Panc1 (cell line): Measurements from ENCODE around the gene KAT7. TPM values are rescaled to one million over a fixed set of nuclear protein-coding genes. Genes with fewer than 3 reads are reported as not detected.

Source experiments
- ATAC-seq: fragments of 200-7000 bp; cut with Tn5 transposase; 2 replicates; pipeline ENCODE4 v1.9.1; 2020; ENCODE audit warnings: mild to moderate bottlenecking, moderate library complexity
- BruUV-seq: library from RNA; stranded (reverse); fragments of 400-500 nt; replicated peaks from 2 replicates; lab custom pipeline; 2021; lab: Mats Ljungman, UMichigan
- CTCF ChIA-PET: fragments of 300-600 bp; sonication (Branson Sonifier 250); formaldehyde crosslinking; loops from one replicate; lab custom pipeline; 2022; ENCODE audit warnings: antibody characterized with exemption; lab: Charles Lee
- POLR2A ChIA-PET: fragments of 300-600 bp; sonication (Branson Sonifier 250); formaldehyde crosslinking; loops from one replicate; lab custom pipeline; 2022; ENCODE audit warnings: antibody characterized with exemption; lab: Charles Lee
- DNase-seq: peaks from one replicate; pipeline ENCODE4 v3.0.0-alpha.2; 2010; ENCODE audit warnings: low read depth, low spot score
- H3K27ac ChIP-seq: 2 replicates; pipeline ENCODE4 v1.5.1; 2011; ENCODE audit warnings: mild to moderate bottlenecking, low read length, inconsistent platforms
- H3K27me3 ChIP-seq: fragments of 200-500 bp; sonication (Bioruptor generic); 2 replicates; pipeline ENCODE4 v1.6.0; 2014; ENCODE audit warnings: low read length, inconsistent platforms; ENCODE audit not compliant: control insufficient read depth, insufficient read depth
- H3K36me3 ChIP-seq: fragments of 200-500 bp; sonication (Bioruptor generic); 2 replicates; pipeline ENCODE4 v1.5.1; 2014; ENCODE audit warnings: inconsistent platforms, mild to moderate bottlenecking, low read length, moderate library complexity; ENCODE audit not compliant: control insufficient read depth, insufficient read depth
- H3K4me1 ChIP-seq: 2 replicates; pipeline ENCODE4 v1.5.1; 2011; ENCODE audit warnings: inconsistent platforms, mild to moderate bottlenecking, low read length, moderate library complexity; ENCODE audit not compliant: control insufficient read depth, insufficient read depth
- H3K4me3 ChIP-seq, 2 experiments: 2 replicates each; pipeline ENCODE4 v1.5.1; 2011 to 2012; ENCODE audit warnings: low read depth in 2 of 2, low read length in 2 of 2, mild to moderate bottlenecking in 2 of 2, inconsistent platforms in 1 of 2, moderate library complexity in 1 of 2
- H3K9me3 ChIP-seq: fragments of 200-500 bp; sonication (Bioruptor generic); 2 replicates; pipeline ENCODE4 v1.5.1; 2014; ENCODE audit warnings: low read depth, mild to moderate bottlenecking, inconsistent platforms, low read length, moderate library complexity; ENCODE audit not compliant: control insufficient read depth, insufficient read depth
- CTCF ChIP-seq: fragments of 450-650 bp; IDR thresholded peaks from 2 replicates; pipeline ENCODE4 v1.5.1; 2017; ENCODE audit warnings: mild to moderate bottlenecking
- POLR2AphosphoS5 ChIP-seq: IDR thresholded peaks from 2 replicates; pipeline ENCODE4 v1.6.1; 2012; ENCODE audit warnings: mild to moderate bottlenecking, low read depth, low read length, moderate library complexity
- REST ChIP-seq, 2 experiments: IDR thresholded peaks; 2 replicates each; pipeline ENCODE4 v1.6.1; 2011 to 2012; ENCODE audit warnings: low read depth in 2 of 2, control low read depth in 1 of 2, low read length in 1 of 2, mild to moderate bottlenecking in 1 of 2, moderate library complexity in 1 of 2; ENCODE audit not compliant: insufficient read depth in 1 of 2
- SIN3A ChIP-seq: IDR thresholded peaks from 2 replicates; pipeline ENCODE4 v1.6.1; 2012; ENCODE audit warnings: low read depth, mild to moderate bottlenecking, low read length, moderate library complexity, borderline replicate concordance; ENCODE audit not compliant: insufficient read depth
- TCF7L2 ChIP-seq: IDR thresholded peaks from 2 replicates; pipeline ENCODE4 v1.6.1; 2011; ENCODE audit warnings: mild to moderate bottlenecking, low read depth, low read length, inconsistent platforms
- in situ Hi-C: cut with HindIII; loops from 2 replicates; pipeline ENCODE4 v1.10.0; 2016; ENCODE audit warnings: low sequenced_read_pairs, low pct_unique_long_range_greater_than_20kb
- intact Hi-C: fragments of 100-400 bp; cut with micrococcal nuclease; formaldehyde crosslinking; loops from one replicate; pipeline ENCODE4 v1.10.0; 2022; ENCODE audit not compliant: unreplicated experiment
- total RNA-seq: library from RNA; stranded (reverse); gene quantifications from one replicate; pipeline ENCODE4 v1.2.1, GENCODE V29; 2021; ENCODE audit not compliant: unreplicated experiment

The KAT7 gene
- total RNA-seq, 1 experiment from 2014 or later: 69.0 TPM

- intact Hi-C loops: no loop called here
Measured at GRCh38 chr17:49776551-49777300, 11.8 kb upstream of the KAT7 start.

GRCh38 chr17:49777563-49777962 is 10.9 kb upstream of the KAT7 start:
- DNase-seq: no peak
- H3K9me3 ChIP-seq: no peaks in the 10 kb centered on the region
- H3K4me3 ChIP-seq: no peak overlapping the region
- H3K27ac ChIP-seq: no peak overlapping the region
- H3K27me3 ChIP-seq: no peaks in the 10 kb centered on the region; the same call in 1 of the 2 replicates
- in situ Hi-C loops (no loop called here), intact Hi-C loops (no loop called here)
- no TSS peak for BruUV-seq
- CTCF ChIA-PET: interaction anchor here (0.6 kb wide), 1 partner anchor 26 kb away, joined by 4 read pairs; no protein-coding TSS in a partner anchor
- ATAC-seq: no peak
- no peak for TF ChIP-seq CTCF
- H3K36me3 ChIP-seq: no peaks in the 10 kb centered on the region
- H3K4me1 ChIP-seq: no peaks in the 10 kb centered on the region
- POLR2A ChIA-PET: no interaction called here

More at GRCh38 chr17:49776551-49777300, 11.8 kb upstream of the KAT7 start:
- H3K36me3 ChIP-seq: no peaks in the 10 kb centered on the region
- no peak for ATAC-seq
- no peak overlapping the region for H3K4me3 ChIP-seq
- no peak for DNase-seq
- no peaks in the 10 kb centered on the region; the same call in 1 of the 2 replicates for H3K27me3 ChIP-seq
- ChIA-PET CTCF (no interaction called here), POLR2A (no interaction called here)
- H3K9me3 ChIP-seq: no peaks in the 10 kb centered on the region
- H3K4me1 ChIP-seq: no peaks in the 10 kb centered on the region
- in situ Hi-C loops: no loop called here
- no TSS peak for BruUV-seq
- no peak overlapping the region for H3K27ac ChIP-seq
- no peak for TF ChIP-seq SIN3A
- no peak for TF ChIP-seq TCF7L2
- no peak for TF ChIP-seq REST (IDR thresholded peaks at IDR 0.05; ENCODE audit: insufficient read depth in 1 of 2, low read depth in 2 of 2, low read length in 1 of 2)
- TF ChIP-seq POLR2AphosphoS5: no peak
- no peak for TF ChIP-seq CTCF
